ENCODE results near the gene PASK. TPM values are rescaled to one million over a fixed set of nuclear protein-coding genes. Genes with fewer than 3 reads are reported as not detected.

Gene PASK
- total and polyA plus RNA-seq, 10 donors: 8.0 to 35.6 (median 17.6) TPM

DNA sequence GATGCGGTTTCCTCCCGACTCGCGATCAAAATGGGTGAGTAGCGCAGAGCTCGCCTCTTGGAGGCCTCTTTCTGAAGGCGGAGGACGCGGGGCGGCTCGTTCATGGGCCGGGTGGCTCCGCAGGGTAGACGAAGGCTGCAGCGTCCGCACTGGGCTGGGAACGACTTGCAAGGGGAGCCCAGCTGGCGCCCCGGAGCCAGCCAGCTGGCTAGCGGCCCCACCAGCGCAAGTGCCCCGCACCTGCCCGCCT, 328 bp upstream of the PASK start:
- intact Hi-C loops (cut with DNase I; ENCODE audit: low total_unique reads): no loop called here
- TF ChIP-seq, protein P1, sequence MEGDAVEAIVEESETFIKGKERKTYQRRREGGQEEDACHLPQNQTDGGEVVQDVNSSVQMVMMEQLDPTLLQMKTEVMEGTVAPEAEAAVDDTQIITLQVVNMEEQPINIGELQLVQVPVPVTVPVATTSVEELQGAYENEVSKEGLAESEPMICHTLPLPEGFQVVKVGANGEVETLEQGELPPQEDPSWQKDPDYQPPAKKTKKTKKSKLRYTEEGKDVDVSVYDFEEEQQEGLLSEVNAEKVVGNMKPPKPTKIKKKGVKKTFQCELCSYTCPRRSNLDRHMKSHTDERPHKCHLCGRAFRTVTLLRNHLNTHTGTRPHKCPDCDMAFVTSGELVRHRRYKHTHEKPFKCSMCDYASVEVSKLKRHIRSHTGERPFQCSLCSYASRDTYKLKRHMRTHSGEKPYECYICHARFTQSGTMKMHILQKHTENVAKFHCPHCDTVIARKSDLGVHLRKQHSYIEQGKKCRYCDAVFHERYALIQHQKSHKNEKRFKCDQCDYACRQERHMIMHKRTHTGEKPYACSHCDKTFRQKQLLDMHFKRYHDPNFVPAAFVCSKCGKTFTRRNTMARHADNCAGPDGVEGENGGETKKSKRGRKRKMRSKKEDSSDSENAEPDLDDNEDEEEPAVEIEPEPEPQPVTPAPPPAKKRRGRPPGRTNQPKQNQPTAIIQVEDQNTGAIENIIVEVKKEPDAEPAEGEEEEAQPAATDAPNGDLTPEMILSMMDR (IDR thresholded peaks at IDR 0.05 in 8 of 11, conservative IDR thresholded peaks at IDR 0.05 in 3 of 11): no peak
- TF ChIP-seq POLR2A (IDR thresholded peaks at IDR 0.05) (no peak), POLR2AphosphoS5 (IDR thresholded peaks at IDR 0.05) (no peak)

DNA sequence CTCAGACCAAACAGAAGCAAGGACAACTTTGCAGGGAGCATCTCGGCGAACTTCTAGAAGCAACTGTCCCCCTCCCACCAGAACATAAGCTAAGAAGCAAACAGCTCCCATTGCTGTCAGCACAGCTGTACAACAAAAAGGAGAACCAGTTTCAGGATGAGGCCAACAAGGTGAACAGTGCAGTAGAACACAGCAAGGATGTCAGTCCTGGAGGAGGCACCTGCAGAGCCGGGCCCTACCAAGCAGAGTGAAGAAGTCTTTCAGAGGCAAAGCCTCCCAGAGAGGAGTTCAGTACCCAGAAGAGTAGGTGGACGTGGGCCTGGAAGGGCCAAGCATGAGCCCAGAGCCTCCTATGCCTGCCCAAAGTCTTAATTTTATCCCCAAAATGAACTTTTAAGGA, 1.0 kb downstream of the PASK start:
- H3K4me1 ChIP-seq: peaks cover 12 to 48% (median 31%) of the 10 kb centered on the region in 6 donors
- H3K4me3 ChIP-seq: peak overlapping the region in 5 of 8 donors; percentile 72 to 100 (median 99)
- 81 to 91% (median 83%) methylated on average over 4 of the region's 4 CpGs for WGBS, 5 donors
- no peak for DNase-seq
- no peak overlapping the region for H3K27ac ChIP-seq
- no peaks in the 10 kb centered on the region for H3K9me3 ChIP-seq
- no peak for TF ChIP-seq POLR2A (IDR thresholded peaks at IDR 0.05)
- H3K27me3 ChIP-seq (replicated peaks in 1 of 7): no peaks in the 10 kb centered on the region
- peaks cover 0 to 11% (median under 1%) of the 10 kb centered on the region in 6 donors for H3K36me3 ChIP-seq
- intact Hi-C loops (cut with DNase I; ENCODE audit: low total_unique reads): no loop called here

More for the DNA sequence above, 328 bp upstream of the PASK start:
- Histone ChIP-seq H3K4me3 (peak overlapping the region; percentile 72 to 100 (median 98)), H3K27me3 (replicated peaks in 1 of 7) (no peaks in the 10 kb centered on the region), H3K9me3 (no peaks in the 10 kb centered on the region), H3K4me1 (peaks cover 12 to 48% (median 31%) of the 10 kb centered on the region in 6 donors), H3K36me3 (peaks cover 0 to 22% (median 11%) of the 10 kb centered on the region in 6 donors), H3K27ac (peak overlapping the region in 6 of 8 donors; percentile 30 to 92 (median 88))
- 0 to 1% (median 1%) methylated on average over 1 to 23 of the region's 23 CpGs for WGBS, 5 donors
- no peak for DNase-seq

DNA sequence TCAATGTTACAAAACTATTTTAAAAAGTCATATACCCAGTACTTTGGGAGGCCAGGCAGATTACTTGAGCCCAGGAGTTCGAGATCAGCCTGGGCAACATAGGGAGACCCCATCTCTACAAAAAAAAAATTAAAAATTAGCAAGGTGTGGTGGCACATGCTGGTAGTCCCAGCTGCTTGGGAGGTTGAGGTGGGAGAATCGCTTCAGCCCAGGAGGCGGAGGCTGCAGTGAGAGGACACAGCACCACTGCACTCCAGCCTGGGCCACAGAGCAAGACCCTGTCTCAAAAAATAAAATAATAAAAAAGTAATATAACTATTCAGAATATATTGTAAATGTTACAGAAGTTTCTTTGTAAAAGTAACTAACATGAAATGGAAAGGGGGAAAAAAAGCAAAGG, 1.9 kb downstream of the PASK start:
- Histone ChIP-seq H3K4me3 (no peak overlapping the region), H3K4me1 (peaks cover 12 to 40% (median 31%) of the 10 kb centered on the region in 6 donors), H3K27ac (no peak overlapping the region), H3K27me3 (replicated peaks in 1 of 7) (no peaks in the 10 kb centered on the region), H3K9me3 (no peaks in the 10 kb centered on the region), H3K36me3 (peaks cover 0 to 11% (median 0%) of the 10 kb centered on the region in 6 donors)
- 92 to 99% (median 94%) methylated on average over 3 of the region's 3 CpGs for WGBS, 5 donors
- no peak for DNase-seq
- intact Hi-C loops (cut with DNase I; ENCODE audit: low total_unique reads): no loop called here
- TF ChIP-seq POLR2A (IDR thresholded peaks at IDR 0.05) (no peak), POLR2AphosphoS5 (IDR thresholded peaks at IDR 0.05) (no peak)
- TF ChIP-seq, protein P1 (IDR thresholded peaks at IDR 0.05 in 8 of 11, conservative IDR thresholded peaks at IDR 0.05 in 3 of 11): no peak

DNA sequence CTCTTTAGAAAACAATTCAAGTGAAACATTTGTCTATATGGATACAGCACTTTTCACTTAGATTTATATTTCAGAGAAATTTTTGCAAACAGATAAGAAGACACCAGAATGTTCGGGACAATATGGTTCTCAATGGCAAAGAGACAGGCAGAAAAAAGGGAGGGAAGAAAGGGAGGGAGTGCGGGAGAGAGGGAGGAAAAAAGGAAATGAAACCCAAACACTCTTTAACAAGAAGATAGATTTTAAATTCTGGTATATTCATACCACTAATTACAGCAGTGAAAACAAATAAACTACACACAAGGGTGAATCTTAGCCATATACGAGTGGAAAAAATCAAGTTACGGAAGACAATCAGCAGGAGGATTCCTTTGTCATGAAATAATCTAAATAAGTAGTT, 3.0 kb downstream of the PASK start:
- intact Hi-C loops (cut with DNase I; ENCODE audit: low total_unique reads): no loop called here
- Histone ChIP-seq H3K27ac (no peak overlapping the region), H3K4me1 (peaks cover 12 to 29% (median 20%) of the 10 kb centered on the region in 6 donors), H3K36me3 (peaks cover 0 to 17% (median 0%) of the 10 kb centered on the region in 6 donors), H3K27me3 (replicated peaks in 1 of 7) (no peaks in the 10 kb centered on the region), H3K4me3 (no peak overlapping the region), H3K9me3 (no peaks in the 10 kb centered on the region)
- DNase-seq: no peak
- TF ChIP-seq POLR2A (IDR thresholded peaks at IDR 0.05) (no peak), POLR2AphosphoS5 (IDR thresholded peaks at IDR 0.05) (no peak)
- TF ChIP-seq, protein P1 (IDR thresholded peaks at IDR 0.05 in 8 of 11, conservative IDR thresholded peaks at IDR 0.05 in 3 of 11): no peak
- 69 to 88% (median 74%) methylated on average over 4 of the region's 4 CpGs for WGBS, 5 donors

DNA sequence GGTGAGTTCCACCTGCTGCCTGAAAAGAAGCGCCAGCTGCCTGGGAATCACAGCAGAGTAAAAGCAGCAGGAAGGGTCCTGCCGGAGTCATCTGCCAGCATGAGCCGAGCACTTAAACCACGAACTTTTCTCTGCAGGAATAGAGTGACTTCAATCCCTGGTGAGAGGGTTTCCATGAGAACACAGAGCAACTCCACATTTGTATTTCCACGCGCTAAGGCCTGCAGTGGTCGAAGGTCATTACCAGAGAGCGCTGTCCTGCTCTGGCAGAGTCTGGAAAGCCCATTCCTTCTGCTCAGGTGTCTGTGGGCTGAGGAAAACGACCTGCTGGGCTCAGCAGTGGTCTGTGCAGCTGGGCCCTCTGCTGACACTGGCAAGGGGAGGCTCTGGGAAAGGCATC, 6.7 kb downstream of the PASK start:
- Histone ChIP-seq H3K9me3 (no peaks in the 10 kb centered on the region), H3K4me1 (peaks cover 0 to 2% (median 0%) of the 10 kb centered on the region in 6 donors), H3K36me3 (peaks cover 0 to 42% (median 4%) of the 10 kb centered on the region in 6 donors), H3K4me3 (no peak overlapping the region), H3K27ac (no peak overlapping the region), H3K27me3 (replicated peaks in 1 of 7) (no peaks in the 10 kb centered on the region)
- peak; percentile 46 for DNase-seq
- 87 to 94% (median 92%) methylated on average over 7 to 9 of the region's 9 CpGs for WGBS, 5 donors
- TF ChIP-seq POLR2AphosphoS5 (IDR thresholded peaks at IDR 0.05) (no peak), POLR2A (IDR thresholded peaks at IDR 0.05) (no peak)
- TF ChIP-seq, protein P1 (IDR thresholded peaks at IDR 0.05 in 8 of 11, conservative IDR thresholded peaks at IDR 0.05 in 3 of 11): no peak
- intact Hi-C loops (cut with DNase I; ENCODE audit: low total_unique reads): no loop called here

Measured in spleen (tissue), 11 donors.